Aorta (tissue), 5 donors: ENCODE data around the gene MYH14. TPM values are rescaled to one million over a fixed set of nuclear protein-coding genes. Genes with fewer than 3 reads are reported as not detected.
"Not testable (repeated sequence)": the region's sequence is repeated elsewhere in the genome, so short reads cannot be mapped to it uniquely, and the experiment has no call there.

Experiments
- ATAC-seq: fragments of 200-7000 bp; cut with Tn5 transposase; one replicate; pipeline ENCODE4 v1.9.1; 2022; ENCODE audit warnings: moderate library complexity; ENCODE audit not compliant: low FRiP score
- DNase-seq, 2 donors: peaks; one replicate each; pipeline ENCODE4 v3.0.0-alpha.2; 2020
- H3K27ac ChIP-seq, 2 donors: one replicate each; pipeline ENCODE4 v1.5.1; 2013; ENCODE audit warnings: low read length in 2 of 2, mild to moderate bottlenecking in 2 of 2, moderate library complexity in 2 of 2, control low read depth in 1 of 2, inconsistent platforms in 1 of 2, low read depth in 1 of 2
- H3K27me3 ChIP-seq, 2 donors: one replicate each; pipeline ENCODE4 v1.6.1; 2013; ENCODE audit warnings: control low read depth in 1 of 2, low read length in 1 of 2, mild to moderate bottlenecking in 1 of 2, moderate library complexity in 1 of 2; ENCODE audit not compliant: insufficient read depth in 2 of 2, control insufficient read depth in 1 of 2
- H3K36me3 ChIP-seq, 2 donors: one replicate each; pipeline ENCODE4 v1.6.1; 2013; ENCODE audit warnings: control low read depth in 1 of 2, low read length in 1 of 2, mild to moderate bottlenecking in 1 of 2; ENCODE audit not compliant: insufficient read depth in 2 of 2, control insufficient read depth in 1 of 2
- H3K4me1 ChIP-seq, 2 donors: one replicate each; pipeline ENCODE4 v1.6.1; 2013; ENCODE audit warnings: low read length in 2 of 2, control low read depth in 1 of 2, mild to moderate bottlenecking in 1 of 2, moderate library complexity in 1 of 2; ENCODE audit not compliant: insufficient read depth in 2 of 2, control insufficient read depth in 1 of 2
- H3K4me3 ChIP-seq, 2 donors: one replicate each; pipeline ENCODE4 v1.5.1; 2013; ENCODE audit warnings: low read length in 2 of 2, control low read depth in 1 of 2, mild to moderate bottlenecking in 1 of 2
- H3K9me3 ChIP-seq: one replicate; pipeline ENCODE4 v1.6.1; 2013; ENCODE audit warnings: mild to moderate bottlenecking, low read length; ENCODE audit not compliant: control insufficient read depth
- WGBS, 2 donors: extraction: QIAGEN DNeasy Blood & Tissue Kit; methylation state at CpG; one replicate each; pipeline ENCODE4 v1.1.7; 2013; 5-methylcytosine and 5-hydroxymethylcytosine counted together
- intact Hi-C, 2 donors: fragments of 100-400 bp; cut with DNase I; formaldehyde crosslinking; loops; one replicate each; pipeline versions ENCODE4 v1.14.2 to v1.15.0; 2022
- polyA plus RNA-seq, 2 donors: library from polyadenylated mRNA; stranded (reverse); fragments of 200-250 nt; gene quantifications; one replicate each; pipeline ENCODE4 v1.2.3, GENCODE V29; 2013
- total RNA-seq, 2 donors: library from RNA; stranded (reverse); fragmentation: NEBNext Ultra II Directional; extraction: Animal tissue kit (Norgen Biotek cat#: 25700); gene quantifications; one replicate each; pipeline ENCODE4 v1.2.1, GENCODE V29; 2021
- donor health status: healthy with polysubstance abuse.
- donor health status: Bipolar disorder and iron deficiency.
- donor health status: DM: no; HTN: no; CAD: no.
- donor health status: DM: no; HTN: no; CAD: no.
- donor health status: DM: yes; HTN: yes; CAD: no.

The MYH14 gene
- total and polyA plus RNA-seq, 4 donors = 4.8 to 61.1 (median 8.9) TPM

- H3K4me1 ChIP-seq = no peaks in the 10 kb centered on the region
- no peaks in the 10 kb centered on the region for H3K9me3 ChIP-seq
- 16 to 17% methylated on average over 20 of the region's 20 CpGs for WGBS, 2 donors
- H3K36me3 ChIP-seq = no peaks in the 10 kb centered on the region
- DNase-seq (peak; percentile 44 to 54), ATAC-seq (no peak)
- no peak overlapping the region for H3K27ac ChIP-seq
- no peaks in the 10 kb centered on the region for H3K27me3 ChIP-seq
- intact Hi-C loops = no loop called here
- H3K4me3 ChIP-seq = no peak overlapping the region
These were observed 129.0 kb downstream of the MYH14 start for GRCh38 chr19:50332244-50333038.

DNA sequence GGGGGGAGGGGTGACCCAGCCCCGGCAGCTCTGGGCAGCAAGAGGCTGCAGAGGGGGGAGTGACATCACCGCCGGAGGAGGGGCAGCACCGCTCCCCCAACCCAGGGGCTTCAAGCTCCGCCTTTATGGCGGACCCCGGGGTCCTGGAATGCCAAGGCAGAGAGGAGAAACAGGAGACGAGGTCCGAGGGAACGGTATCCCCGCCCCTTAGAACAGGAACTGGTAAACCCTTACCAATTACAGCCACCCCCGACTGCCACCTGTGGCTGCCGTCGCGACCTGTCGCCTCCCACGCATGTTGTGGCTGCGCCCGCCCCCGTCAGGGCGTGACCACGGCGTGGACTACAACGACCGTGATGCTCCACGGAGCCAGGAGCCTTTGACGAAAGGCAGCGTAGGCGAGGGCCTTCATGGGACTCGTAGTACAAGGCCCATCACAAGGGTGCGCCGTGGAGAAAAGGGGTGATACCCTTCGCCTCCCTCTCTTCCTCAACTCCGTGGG, 129.9 kb downstream of the MYH14 start:
- ATAC-seq (peak; percentile 70), DNase-seq (peak; percentile 92 to 94)
- no peaks in the 10 kb centered on the region for H3K27me3 ChIP-seq
- no peaks in the 10 kb centered on the region for H3K36me3 ChIP-seq
- intact Hi-C loops = no loop called here
- no peaks in the 10 kb centered on the region for H3K9me3 ChIP-seq
- H3K4me3 ChIP-seq = peak overlapping the region in 1 of 2 donors; percentile 24
- H3K4me1 ChIP-seq = no peaks in the 10 kb centered on the region
- no peak overlapping the region for H3K27ac ChIP-seq
- WGBS, 2 donors = 0 to 1% methylated on average over 34 of the region's 34 CpGs

GRCh38 chr19:50333737-50334617, 130.6 kb downstream of the MYH14 start:
- no peak overlapping the region for H3K27ac ChIP-seq

GRCh38 chr19:50334741-50335421, 131.5 kb downstream of the MYH14 start:
- Histone ChIP-seq H3K27me3 (no peaks in the 10 kb centered on the region), H3K9me3 (no peaks in the 10 kb centered on the region), H3K36me3 (no peaks in the 10 kb centered on the region), H3K4me3 (no peak overlapping the region), H3K27ac (no peak overlapping the region), H3K4me1 (no peaks in the 10 kb centered on the region)
- DNase-seq (no peak), ATAC-seq (no peak)
- 92 to 95% methylated on average over 12 of the region's 12 CpGs for WGBS, 2 donors
- intact Hi-C loops = no loop called here

More at GRCh38 chr19:50333737-50334617, 130.6 kb downstream of the MYH14 start:
- Histone ChIP-seq H3K4me3 (peak overlapping the region in 1 of 2 donors; percentile 24), H3K36me3 (no peaks in the 10 kb centered on the region), H3K9me3 (no peaks in the 10 kb centered on the region), H3K27me3 (no peaks in the 10 kb centered on the region), H3K4me1 (no peaks in the 10 kb centered on the region)
- 11 to 12% methylated on average over 53 to 54 of the region's 54 CpGs for WGBS, 2 donors
- ATAC-seq (peak; percentile 62), DNase-seq (peak; percentile 86 to 91)
- intact Hi-C loops = no loop called here

- ATAC-seq, H3K4me3 ChIP-seq, H3K9me3 ChIP-seq, H3K27me3 ChIP-seq, intact Hi-C loops, H3K27ac ChIP-seq, H3K36me3 ChIP-seq, H3K4me1 ChIP-seq: not testable (repeated sequence)
- 83 to 88% methylated on average over 5 to 6 of the region's 6 CpGs for WGBS, 2 donors
- peak in 1 of 2 donors; percentile 33 for DNase-seq
These were observed 133.6 kb downstream of the MYH14 start for GRCh38 chr19:50337031-50337430.

DNA sequence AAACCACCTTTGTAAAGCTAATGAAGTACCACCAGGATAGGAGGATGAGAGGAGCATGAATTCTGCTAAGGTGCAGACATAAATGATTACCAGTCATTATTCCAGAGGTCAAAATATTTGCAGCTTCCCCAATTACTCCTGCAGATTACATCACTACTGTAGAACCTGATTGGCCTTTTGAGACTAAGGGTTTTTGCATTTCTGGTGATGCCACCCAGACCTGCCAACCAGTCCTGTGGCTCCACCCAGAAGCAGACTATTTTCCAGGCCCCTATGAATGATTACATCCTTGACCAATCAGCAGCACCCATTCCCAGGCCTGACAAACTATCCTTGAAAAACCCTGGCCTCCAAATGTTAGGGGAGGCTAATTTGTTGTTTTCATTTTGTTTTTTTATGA, 136.9 kb downstream of the MYH14 start:
- no peaks in the 10 kb centered on the region for H3K36me3 ChIP-seq

GRCh38 chr19:50341091-50341564, 137.7 kb downstream of the MYH14 start:
- Histone ChIP-seq H3K4me1 (no peaks in the 10 kb centered on the region), H3K9me3 (peaks cover 3% of the 10 kb centered on the region), H3K36me3 (no peaks in the 10 kb centered on the region), H3K27me3 (no peaks in the 10 kb centered on the region), H3K27ac (no peak overlapping the region), H3K4me3 (no peak overlapping the region)
- peak in 1 of 2 donors; percentile 44 for DNase-seq
- no peak for ATAC-seq
- 83 to 86% methylated on average over 3 of the region's 3 CpGs for WGBS, 2 donors
- intact Hi-C loops = no loop called here

More for the DNA sequence above, 136.9 kb downstream of the MYH14 start:
- ATAC-seq (no peak), DNase-seq (no peak)
- Histone ChIP-seq H3K4me3 (no peak overlapping the region), H3K9me3 (peaks cover 3% of the 10 kb centered on the region), H3K27me3 (no peaks in the 10 kb centered on the region), H3K4me1 (no peaks in the 10 kb centered on the region), H3K27ac (no peak overlapping the region)
- intact Hi-C loops = no loop called here

- H3K36me3 ChIP-seq = no peaks in the 10 kb centered on the region
- no peak for ATAC-seq
- H3K9me3 ChIP-seq = peaks cover 3% of the 10 kb centered on the region
- H3K4me3 ChIP-seq = no peak overlapping the region
- H3K27ac ChIP-seq = no peak overlapping the region
- WGBS, 2 donors = 76 to 82% methylated on average over 8 of the region's 8 CpGs
- intact Hi-C loops = no loop called here
- peak in 1 of 2 donors; percentile 42 for DNase-seq
- no peaks in the 10 kb centered on the region for H3K4me1 ChIP-seq
- H3K27me3 ChIP-seq = no peaks in the 10 kb centered on the region
These were observed 141.4 kb downstream of the MYH14 start for GRCh38 chr19:50344661-50345318.
